ENCODE results near the gene NPY. TPM values are rescaled to one million over a fixed set of nuclear protein-coding genes. Genes with fewer than 3 reads are reported as not detected.

NPY gene
- total RNA-seq, 2 experiments from 2014 or later: not detected

DNA sequence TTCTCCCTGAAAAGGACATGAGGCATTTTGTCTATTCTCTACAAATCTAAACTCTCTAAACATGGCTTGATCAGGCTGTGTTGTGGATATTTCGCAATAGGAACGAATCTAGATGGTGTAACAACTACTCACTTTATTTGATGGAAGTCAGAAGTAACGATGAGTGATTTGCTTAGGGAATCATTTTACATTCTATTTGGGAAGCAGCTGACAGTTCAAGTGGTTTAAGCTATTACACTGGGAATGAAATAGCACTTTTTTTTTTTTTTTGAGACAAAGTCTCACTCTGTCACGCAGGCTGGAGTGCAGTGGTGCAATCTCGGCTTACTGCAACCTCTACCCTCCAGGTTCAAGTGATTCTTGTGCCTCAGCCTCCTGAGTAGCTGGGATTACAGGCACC lies 44.1 kb downstream of the NPY start:
- no peak for DNase-seq
- Histone ChIP-seq H3K36me3 (ENCODE audit: insufficient read depth, low read length) (no peaks in the 10 kb centered on the region), H3K27ac (ENCODE audit: low read depth in 1 of 2, low read length in 2 of 2) (no peak overlapping the region), H3K4me1 (ENCODE audit: insufficient read depth, low read length) (no peaks in the 10 kb centered on the region), H3K4me3 (ENCODE audit: low read length) (no peak overlapping the region), H3K27me3 (ENCODE audit: control insufficient read depth in 1 of 2, insufficient read depth in 2 of 2, low read length in 2 of 2) (no peaks in the 10 kb centered on the region), H3K9me3 (ENCODE audit: control insufficient read depth in 1 of 2, insufficient read depth in 1 of 2, low read length in 2 of 2) (no peaks in the 10 kb centered on the region)
- no peak for ATAC-seq (ENCODE audit: poor library complexity)
- H3K9me3 Mint-ChIP-seq: no peaks in the 10 kb centered on the region
- H3K27ac Mint-ChIP-seq: no peak overlapping the region
- intact Hi-C loops (cut with DNase I, micrococcal nuclease): no loop called here
- H3K4me1 Mint-ChIP-seq (ENCODE audit: low read depth): no peaks in the 10 kb centered on the region
- no peaks in the 10 kb centered on the region for H3K27me3 Mint-ChIP-seq
- H3K36me3 Mint-ChIP-seq (ENCODE audit: low read depth): no peaks in the 10 kb centered on the region
- no peak overlapping the region for H3K4me3 Mint-ChIP-seq
- CTCF ChIA-PET: no interaction called here
- TF ChIP-seq, protein P1, sequence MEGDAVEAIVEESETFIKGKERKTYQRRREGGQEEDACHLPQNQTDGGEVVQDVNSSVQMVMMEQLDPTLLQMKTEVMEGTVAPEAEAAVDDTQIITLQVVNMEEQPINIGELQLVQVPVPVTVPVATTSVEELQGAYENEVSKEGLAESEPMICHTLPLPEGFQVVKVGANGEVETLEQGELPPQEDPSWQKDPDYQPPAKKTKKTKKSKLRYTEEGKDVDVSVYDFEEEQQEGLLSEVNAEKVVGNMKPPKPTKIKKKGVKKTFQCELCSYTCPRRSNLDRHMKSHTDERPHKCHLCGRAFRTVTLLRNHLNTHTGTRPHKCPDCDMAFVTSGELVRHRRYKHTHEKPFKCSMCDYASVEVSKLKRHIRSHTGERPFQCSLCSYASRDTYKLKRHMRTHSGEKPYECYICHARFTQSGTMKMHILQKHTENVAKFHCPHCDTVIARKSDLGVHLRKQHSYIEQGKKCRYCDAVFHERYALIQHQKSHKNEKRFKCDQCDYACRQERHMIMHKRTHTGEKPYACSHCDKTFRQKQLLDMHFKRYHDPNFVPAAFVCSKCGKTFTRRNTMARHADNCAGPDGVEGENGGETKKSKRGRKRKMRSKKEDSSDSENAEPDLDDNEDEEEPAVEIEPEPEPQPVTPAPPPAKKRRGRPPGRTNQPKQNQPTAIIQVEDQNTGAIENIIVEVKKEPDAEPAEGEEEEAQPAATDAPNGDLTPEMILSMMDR (IDR thresholded peaks at IDR 0.05): no peak
- POLR2A ChIA-PET: no interaction called here

DNA sequence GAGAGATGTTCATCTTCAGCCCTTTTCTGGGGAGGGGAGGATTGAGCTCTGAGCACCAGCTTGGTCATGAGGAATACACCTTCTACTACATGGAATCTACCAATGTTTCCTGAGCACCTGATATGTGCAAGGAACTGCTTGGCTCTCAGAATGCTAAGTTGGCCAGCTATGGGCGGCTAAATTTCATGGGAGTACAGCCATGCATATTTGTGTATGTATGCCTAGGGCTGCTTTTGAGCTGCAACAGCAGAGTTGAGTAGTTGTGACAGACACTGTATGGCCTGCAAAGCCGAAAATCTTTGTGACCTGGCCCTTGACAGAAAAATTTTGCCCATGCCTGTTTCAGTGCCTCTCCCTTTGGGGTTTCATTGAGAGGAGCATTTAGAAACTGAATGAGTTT lies 44.9 kb downstream of the NPY start:
- ChIA-PET CTCF (no interaction called here), POLR2A (no interaction called here)
- Mint-ChIP-seq H3K27ac (no peak overlapping the region), H3K36me3 (ENCODE audit: low read depth) (no peaks in the 10 kb centered on the region), H3K9me3 (no peaks in the 10 kb centered on the region), H3K27me3 (no peaks in the 10 kb centered on the region), H3K4me1 (ENCODE audit: low read depth) (no peaks in the 10 kb centered on the region), H3K4me3 (no peak overlapping the region)
- H3K4me3 ChIP-seq (ENCODE audit: low read length): no peak overlapping the region
- no peak overlapping the region for H3K27ac ChIP-seq (ENCODE audit: low read depth in 1 of 2, low read length in 2 of 2)
- no peaks in the 10 kb centered on the region for H3K9me3 ChIP-seq (ENCODE audit: control insufficient read depth in 1 of 2, insufficient read depth in 1 of 2, low read length in 2 of 2)
- H3K27me3 ChIP-seq (ENCODE audit: control insufficient read depth in 1 of 2, insufficient read depth in 2 of 2, low read length in 2 of 2): no peaks in the 10 kb centered on the region
- TF ChIP-seq, protein P1 (IDR thresholded peaks at IDR 0.05): no peak
- no peak for DNase-seq
- H3K36me3 ChIP-seq (ENCODE audit: insufficient read depth, low read length): no peaks in the 10 kb centered on the region
- intact Hi-C loops (cut with DNase I, micrococcal nuclease): no loop called here
- ATAC-seq (ENCODE audit: poor library complexity): no peak
- H3K4me1 ChIP-seq (ENCODE audit: insufficient read depth, low read length): no peaks in the 10 kb centered on the region

DNA sequence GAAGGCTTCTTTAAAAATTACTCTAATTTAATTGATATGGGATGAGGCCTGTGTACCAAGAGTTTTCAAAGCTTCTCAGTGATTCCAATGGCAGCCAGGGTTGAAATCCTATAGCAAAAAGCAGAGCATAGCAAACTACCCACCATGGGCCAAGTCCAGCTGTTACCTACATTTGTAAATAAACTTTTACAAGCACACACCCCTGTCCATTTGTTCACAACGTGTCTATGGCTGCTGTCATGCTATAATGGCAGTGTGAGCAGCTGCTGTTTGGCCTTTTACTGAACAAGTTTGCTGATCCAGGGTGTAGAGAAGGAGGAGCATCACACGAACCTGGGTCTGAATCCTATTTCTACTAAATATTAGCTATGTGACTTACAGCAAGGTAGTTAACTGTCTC lies 50.0 kb downstream of the NPY start:
- no peak overlapping the region for H3K27ac ChIP-seq (ENCODE audit: low read depth in 1 of 2, low read length in 2 of 2)
- H3K9me3 Mint-ChIP-seq: no peaks in the 10 kb centered on the region
- H3K9me3 ChIP-seq (ENCODE audit: control insufficient read depth in 1 of 2, insufficient read depth in 1 of 2, low read length in 2 of 2): no peaks in the 10 kb centered on the region
- H3K4me3 Mint-ChIP-seq: no peak overlapping the region
- DNase-seq (no peak), ATAC-seq (ENCODE audit: poor library complexity) (no peak)
- no peak overlapping the region for H3K4me3 ChIP-seq (ENCODE audit: low read length)
- no peaks in the 10 kb centered on the region for H3K4me1 ChIP-seq (ENCODE audit: insufficient read depth, low read length)
- ChIA-PET CTCF (no interaction called here), POLR2A (interaction anchor here (0.6 kb wide), 1 partner anchor 905 kb away, joined by 4 read pairs; no protein-coding TSS in a partner anchor)
- H3K4me1 Mint-ChIP-seq (ENCODE audit: low read depth): no peaks in the 10 kb centered on the region
- TF ChIP-seq, protein P1 (IDR thresholded peaks at IDR 0.05): no peak
- no peaks in the 10 kb centered on the region for H3K36me3 ChIP-seq (ENCODE audit: insufficient read depth, low read length)
- intact Hi-C loops (cut with DNase I, micrococcal nuclease): no loop called here
- H3K27me3 ChIP-seq (ENCODE audit: control insufficient read depth in 1 of 2, insufficient read depth in 2 of 2, low read length in 2 of 2): peaks cover 0 to 3% of the 10 kb centered on the region in 2 experiments
- peaks cover 24% of the 10 kb centered on the region for H3K27me3 Mint-ChIP-seq
- no peak overlapping the region for H3K27ac Mint-ChIP-seq
- H3K36me3 Mint-ChIP-seq (ENCODE audit: low read depth): no peaks in the 10 kb centered on the region

Measured in CD4-positive, alpha-beta T cell (primary cell).